Caco-2 (cell line): Measurements from ENCODE around the gene SLC25A26. TPM values are rescaled to one million over a fixed set of nuclear protein-coding genes. Genes with fewer than 3 reads are reported as not detected.

Experiments used
- BruUV-seq: library from RNA; stranded (reverse); fragments of 400-500 nt; replicated peaks from 2 replicates; lab custom pipeline; 2021; lab: Mats Ljungman, UMichigan
- CTCF ChIA-PET: fragments of 300-600 bp; sonication (Branson Sonifier 250); formaldehyde crosslinking; loops from one replicate; lab custom pipeline; 2022; ENCODE audit warnings: antibody characterized with exemption; lab: Charles Lee
- POLR2A ChIA-PET: fragments of 300-600 bp; sonication (Branson Sonifier 250); formaldehyde crosslinking; loops from one replicate; lab custom pipeline; 2022; ENCODE audit warnings: antibody characterized with exemption; lab: Charles Lee
- DNase-seq, 2 experiments: peaks; one replicate each; pipeline versions ENCODE4 v3.0.0 to v3.0.0-alpha.2; 2020 to 2022
- H3K27me3 ChIP-seq: replicated peaks from 2 replicates; pipeline ENCODE4 v1.6.0; 2011; ENCODE audit warnings: low read length; ENCODE audit not compliant: control insufficient read depth, insufficient read depth
- H3K36me3 ChIP-seq: 2 replicates; pipeline ENCODE4 v1.5.1; 2011; ENCODE audit warnings: low read length; ENCODE audit not compliant: control insufficient read depth, insufficient read depth
- H3K4me1 ChIP-seq: fragments of 250-450 bp; sonication (Bioruptor Pico); 2 replicates; pipeline ENCODE4 v1.5.1; 2020; ENCODE audit warnings: mild to moderate bottlenecking
- H3K4me3 ChIP-seq: 2 replicates; pipeline ENCODE4 v1.5.1; 2011; ENCODE audit warnings: low read depth, mild to moderate bottlenecking, control low read depth, low read length
- H3K9me3 ChIP-seq: fragments of 250-450 bp; sonication (Bioruptor Pico); 2 replicates; pipeline ENCODE4 v1.5.1; 2020; ENCODE audit warnings: mild to moderate bottlenecking, moderate library complexity
- H3K27ac Mint-ChIP-seq: one replicate; pipeline ENCODE4 v1.8.0; 2022; ENCODE audit warnings: mixed read lengths; ENCODE audit not compliant: unreplicated experiment
- H3K27me3 Mint-ChIP-seq: one replicate; pipeline ENCODE4 v1.8.0; 2022; ENCODE audit warnings: mixed read lengths; ENCODE audit not compliant: insufficient read depth, unreplicated experiment
- H3K36me3 Mint-ChIP-seq: one replicate; pipeline ENCODE4 v1.8.0; 2022; ENCODE audit warnings: mild to moderate bottlenecking, mixed read lengths; ENCODE audit not compliant: insufficient read depth, unreplicated experiment
- H3K4me1 Mint-ChIP-seq: one replicate; pipeline ENCODE4 v1.8.0; 2022; ENCODE audit warnings: low read depth, mixed read lengths; ENCODE audit not compliant: unreplicated experiment
- H3K4me3 Mint-ChIP-seq: one replicate; pipeline ENCODE4 v1.8.0; 2022; ENCODE audit warnings: mild to moderate bottlenecking, moderate library complexity, mixed read lengths; ENCODE audit not compliant: unreplicated experiment
- H3K9me3 Mint-ChIP-seq: one replicate; pipeline ENCODE4 v1.8.0; 2022; ENCODE audit warnings: mixed read lengths; ENCODE audit not compliant: unreplicated experiment
- intact Hi-C: fragments of 100-400 bp; cut with micrococcal nuclease; formaldehyde crosslinking; loops from one replicate; pipeline ENCODE4 v1.10.0; 2022; ENCODE audit not compliant: unreplicated experiment
- total RNA-seq: library from RNA; stranded (reverse); gene quantifications from 2 replicates; pipeline ENCODE4 v1.2.3, GENCODE V29; 2022
- TF ChIP-seq, protein P1 (sequence below), 2 experiments: fragments of 200-600 bp in 1 of 2; IDR thresholded peaks; 1 replicate in 1 of 2; 2 replicates in 1 of 2; pipeline versions ENCODE4 v1.5.1 to v1.8.0; 2011 to 2022; ENCODE audit warnings: antibody characterized with exemption in 1 of 2, control low read depth in 1 of 2, inconsistent platforms in 1 of 2, low read depth in 1 of 2, low read length in 1 of 2, mild to moderate bottlenecking in 1 of 2, moderate library complexity in 1 of 2; ENCODE audit not compliant: insufficient read depth in 1 of 2, severe bottlenecking in 1 of 2, unreplicated experiment in 1 of 2

The SLC25A26 gene
- total RNA-seq, 1 experiment from 2014 or later, result 25.4 TPM

DNA sequence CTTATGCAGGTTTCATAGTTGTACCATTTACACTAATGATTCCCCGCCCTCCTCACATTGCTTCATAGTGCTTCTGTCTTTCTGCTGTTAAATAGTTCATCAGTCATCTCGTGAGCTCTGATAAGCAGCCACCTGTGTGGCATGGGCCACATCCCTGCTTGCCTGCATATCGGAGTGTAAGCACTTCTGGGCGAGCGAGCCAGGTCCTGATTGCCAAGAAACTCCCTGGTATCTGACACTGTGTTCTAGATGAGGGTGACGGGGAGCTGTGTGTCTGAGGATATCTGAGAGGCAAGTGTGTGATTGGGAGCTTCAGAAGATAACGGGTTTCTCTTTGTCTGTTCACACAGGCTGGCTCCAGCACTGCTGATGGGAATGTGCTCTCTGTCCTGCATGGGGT, 149.4 kb downstream of the SLC25A26 start:
- Mint-ChIP-seq H3K36me3 (peaks cover 14% of the 10 kb centered on the region), H3K27ac (no peak overlapping the region), H3K9me3 (no peaks in the 10 kb centered on the region), H3K27me3 (no peaks in the 10 kb centered on the region), H3K4me1 (no peaks in the 10 kb centered on the region), H3K4me3 (no peak overlapping the region)
- no peak for DNase-seq
- H3K36me3 ChIP-seq, result no peaks in the 10 kb centered on the region
- H3K27me3 ChIP-seq, result no peaks in the 10 kb centered on the region
- H3K4me1 ChIP-seq, result no peaks in the 10 kb centered on the region
- no TSS peak for BruUV-seq
- no peaks in the 10 kb centered on the region for H3K9me3 ChIP-seq
- TF ChIP-seq, protein P1, sequence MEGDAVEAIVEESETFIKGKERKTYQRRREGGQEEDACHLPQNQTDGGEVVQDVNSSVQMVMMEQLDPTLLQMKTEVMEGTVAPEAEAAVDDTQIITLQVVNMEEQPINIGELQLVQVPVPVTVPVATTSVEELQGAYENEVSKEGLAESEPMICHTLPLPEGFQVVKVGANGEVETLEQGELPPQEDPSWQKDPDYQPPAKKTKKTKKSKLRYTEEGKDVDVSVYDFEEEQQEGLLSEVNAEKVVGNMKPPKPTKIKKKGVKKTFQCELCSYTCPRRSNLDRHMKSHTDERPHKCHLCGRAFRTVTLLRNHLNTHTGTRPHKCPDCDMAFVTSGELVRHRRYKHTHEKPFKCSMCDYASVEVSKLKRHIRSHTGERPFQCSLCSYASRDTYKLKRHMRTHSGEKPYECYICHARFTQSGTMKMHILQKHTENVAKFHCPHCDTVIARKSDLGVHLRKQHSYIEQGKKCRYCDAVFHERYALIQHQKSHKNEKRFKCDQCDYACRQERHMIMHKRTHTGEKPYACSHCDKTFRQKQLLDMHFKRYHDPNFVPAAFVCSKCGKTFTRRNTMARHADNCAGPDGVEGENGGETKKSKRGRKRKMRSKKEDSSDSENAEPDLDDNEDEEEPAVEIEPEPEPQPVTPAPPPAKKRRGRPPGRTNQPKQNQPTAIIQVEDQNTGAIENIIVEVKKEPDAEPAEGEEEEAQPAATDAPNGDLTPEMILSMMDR (IDR thresholded peaks at IDR 0.05; ENCODE audit: insufficient read depth in 1 of 2, low read depth in 1 of 2, low read length in 1 of 2, severe bottlenecking in 1 of 2, unreplicated experiment in 1 of 2), result no peak
- H3K4me3 ChIP-seq, result no peak overlapping the region
- ChIA-PET POLR2A (no interaction called here), CTCF (no interaction called here)
- intact Hi-C loops, result no loop called here

DNA sequence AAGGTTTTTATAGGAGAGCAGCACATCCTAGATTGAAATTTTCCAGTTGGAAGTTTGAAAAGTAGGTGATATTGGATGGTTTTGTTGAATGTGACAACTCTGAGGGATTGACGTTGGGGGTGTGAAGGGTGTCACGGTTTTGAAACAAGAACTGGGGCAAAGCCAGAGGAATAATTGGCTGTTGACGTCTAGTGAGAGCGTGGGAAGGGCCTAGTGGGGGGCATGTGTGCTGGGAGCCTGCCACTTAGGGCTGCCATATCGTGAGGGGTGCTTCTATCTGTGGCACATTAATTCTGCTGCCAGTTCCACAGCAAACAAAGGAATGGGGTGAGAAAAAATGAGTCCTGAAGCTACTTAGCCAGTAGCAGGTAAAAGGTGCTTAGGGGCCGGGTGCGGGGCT, 150.6 kb downstream of the SLC25A26 start:
- Histone ChIP-seq H3K4me3 (no peak overlapping the region), H3K27me3 (no peaks in the 10 kb centered on the region), H3K4me1 (peaks cover 2% of the 10 kb centered on the region; the same call in 1 of the 2 replicates), H3K9me3 (no peaks in the 10 kb centered on the region), H3K36me3 (no peaks in the 10 kb centered on the region)
- ChIA-PET POLR2A (no interaction called here), CTCF (interaction anchor here (0.7 to 1.8 kb wide), 2 partner anchors 26 to 94 kb away, joined by 3 to 15 read pairs; no protein-coding TSS in a partner anchor)
- no peak for DNase-seq
- H3K4me3 Mint-ChIP-seq, result no peak overlapping the region
- H3K27ac Mint-ChIP-seq, result no peak overlapping the region
- H3K27me3 Mint-ChIP-seq, result no peaks in the 10 kb centered on the region
- peaks cover 4% of the 10 kb centered on the region for H3K4me1 Mint-ChIP-seq
- intact Hi-C loops, result no loop called here
- TF ChIP-seq, protein P1 (IDR thresholded peaks at IDR 0.05; ENCODE audit: insufficient read depth in 1 of 2, low read depth in 1 of 2, low read length in 1 of 2, severe bottlenecking in 1 of 2, unreplicated experiment in 1 of 2), result no peak
- H3K9me3 Mint-ChIP-seq, result no peaks in the 10 kb centered on the region
- BruUV-seq, result no TSS peak
- peaks cover 22% of the 10 kb centered on the region for H3K36me3 Mint-ChIP-seq

DNA sequence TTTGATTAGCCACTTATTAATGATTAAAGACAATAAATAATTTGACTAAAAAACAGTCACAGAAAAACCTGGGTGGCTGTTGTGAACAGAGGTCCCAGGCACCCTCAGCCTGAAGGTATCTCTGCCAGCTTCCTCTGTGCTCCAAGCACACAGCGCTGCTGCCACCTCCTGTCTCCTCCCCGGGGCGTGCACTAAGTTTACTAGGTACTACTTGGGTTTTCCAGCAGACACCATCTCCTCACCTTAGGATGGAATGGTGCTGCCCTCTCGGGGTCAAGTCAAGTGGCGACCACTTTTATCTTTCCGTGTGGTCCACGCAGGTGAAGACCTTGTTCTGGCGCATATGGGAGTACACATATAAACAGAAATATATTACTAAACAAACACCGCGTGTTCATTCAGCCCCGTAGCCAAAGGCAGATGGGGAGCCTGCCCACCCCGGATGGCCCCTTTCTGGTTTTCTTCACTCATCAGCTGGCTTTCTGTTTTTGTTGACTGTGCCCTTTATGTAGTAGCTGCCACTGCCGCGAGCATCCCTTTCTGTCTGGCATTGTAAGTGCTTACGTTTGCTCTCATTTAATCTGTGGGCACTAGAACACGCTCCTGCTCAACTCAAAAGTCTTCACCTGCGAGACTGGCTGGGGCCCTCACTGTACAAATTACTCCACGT, 152.0 kb downstream of the SLC25A26 start:
- DNase-seq, result peak; percentile 73 to 74
- CTCF ChIA-PET, result interaction anchor here (0.5 to 1.8 kb wide), 5 partner anchors 15 to 119 kb away, joined by 3 to 15 read pairs (median 5); no protein-coding TSS in a partner anchor
- peaks cover 12% of the 10 kb centered on the region for H3K4me1 Mint-ChIP-seq
- no peaks in the 10 kb centered on the region for H3K9me3 Mint-ChIP-seq
- intact Hi-C loops, result loop anchor here (1.0 kb wide), 2 partner anchors 97 to 119 kb away; no protein-coding TSS in a partner anchor
- no peaks in the 10 kb centered on the region for H3K9me3 ChIP-seq
- H3K4me3 ChIP-seq, result no peak overlapping the region
- no peaks in the 10 kb centered on the region for H3K27me3 ChIP-seq
- no TSS peak for BruUV-seq
- TF ChIP-seq, protein P1 (IDR thresholded peaks at IDR 0.05; ENCODE audit: insufficient read depth in 1 of 2, low read depth in 1 of 2, low read length in 1 of 2, severe bottlenecking in 1 of 2, unreplicated experiment in 1 of 2), result peak; percentile 50 to 64
- peaks cover 12% of the 10 kb centered on the region for H3K4me1 ChIP-seq
- H3K36me3 Mint-ChIP-seq, result peaks cover 36% of the 10 kb centered on the region
- H3K36me3 ChIP-seq, result no peaks in the 10 kb centered on the region
- POLR2A ChIA-PET, result no interaction called here
- no peak overlapping the region for H3K4me3 Mint-ChIP-seq
- H3K27ac Mint-ChIP-seq, result no peak overlapping the region
- H3K27me3 Mint-ChIP-seq, result no peaks in the 10 kb centered on the region
